GM12874 (cell line): ENCODE data around the gene MYO16.

Source experiments
- TF ChIP-seq, protein P1 (sequence below): IDR thresholded peaks from 2 replicates; pipeline ENCODE4 v1.5.1; 2011; ENCODE audit warnings: low read depth, mild to moderate bottlenecking, control low read depth, low read length, moderate library complexity; ENCODE audit not compliant: insufficient read depth

The MYO16 gene

DNA sequence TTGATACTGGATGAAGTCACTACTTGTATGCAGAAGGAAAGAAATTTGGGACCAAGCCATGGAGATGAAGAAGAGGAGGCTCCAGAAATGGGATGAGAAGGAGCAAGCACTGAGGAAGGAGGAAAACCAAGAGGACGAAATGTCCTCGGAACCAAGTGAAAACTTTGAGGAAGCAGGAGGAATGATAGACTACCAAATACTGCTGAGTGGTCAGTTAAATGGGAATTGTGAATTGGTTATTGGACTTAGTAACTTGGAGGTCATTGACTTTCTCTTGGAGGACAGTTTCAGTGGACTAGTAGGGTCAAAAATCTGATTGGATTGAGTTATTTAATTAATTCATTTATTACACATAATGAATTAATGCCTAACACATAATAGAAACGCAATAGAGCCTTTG lies 167.9 kb downstream of the MYO16 start:
- TF ChIP-seq, protein P1, sequence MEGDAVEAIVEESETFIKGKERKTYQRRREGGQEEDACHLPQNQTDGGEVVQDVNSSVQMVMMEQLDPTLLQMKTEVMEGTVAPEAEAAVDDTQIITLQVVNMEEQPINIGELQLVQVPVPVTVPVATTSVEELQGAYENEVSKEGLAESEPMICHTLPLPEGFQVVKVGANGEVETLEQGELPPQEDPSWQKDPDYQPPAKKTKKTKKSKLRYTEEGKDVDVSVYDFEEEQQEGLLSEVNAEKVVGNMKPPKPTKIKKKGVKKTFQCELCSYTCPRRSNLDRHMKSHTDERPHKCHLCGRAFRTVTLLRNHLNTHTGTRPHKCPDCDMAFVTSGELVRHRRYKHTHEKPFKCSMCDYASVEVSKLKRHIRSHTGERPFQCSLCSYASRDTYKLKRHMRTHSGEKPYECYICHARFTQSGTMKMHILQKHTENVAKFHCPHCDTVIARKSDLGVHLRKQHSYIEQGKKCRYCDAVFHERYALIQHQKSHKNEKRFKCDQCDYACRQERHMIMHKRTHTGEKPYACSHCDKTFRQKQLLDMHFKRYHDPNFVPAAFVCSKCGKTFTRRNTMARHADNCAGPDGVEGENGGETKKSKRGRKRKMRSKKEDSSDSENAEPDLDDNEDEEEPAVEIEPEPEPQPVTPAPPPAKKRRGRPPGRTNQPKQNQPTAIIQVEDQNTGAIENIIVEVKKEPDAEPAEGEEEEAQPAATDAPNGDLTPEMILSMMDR, result no peak

DNA sequence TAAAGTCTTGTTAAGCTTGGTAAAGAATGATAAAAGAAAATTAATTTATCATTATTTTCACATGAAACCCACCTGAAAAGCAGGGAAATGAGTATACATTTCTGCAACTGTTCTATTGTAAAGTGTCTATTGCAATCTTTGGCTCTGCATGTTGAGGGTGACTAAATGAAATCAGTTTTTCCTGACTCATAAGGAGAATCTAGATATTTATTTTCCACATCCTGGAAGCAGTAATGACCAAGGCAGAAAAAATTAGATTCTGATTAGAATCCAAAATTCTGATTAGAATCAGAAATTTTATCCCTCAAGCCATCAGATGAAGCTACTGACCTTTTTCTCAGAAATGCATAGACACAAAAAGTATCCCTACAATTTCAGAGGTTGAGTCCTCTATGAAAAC lies 178.4 kb downstream of the MYO16 start:
- TF ChIP-seq, protein P1, result no peak

DNA sequence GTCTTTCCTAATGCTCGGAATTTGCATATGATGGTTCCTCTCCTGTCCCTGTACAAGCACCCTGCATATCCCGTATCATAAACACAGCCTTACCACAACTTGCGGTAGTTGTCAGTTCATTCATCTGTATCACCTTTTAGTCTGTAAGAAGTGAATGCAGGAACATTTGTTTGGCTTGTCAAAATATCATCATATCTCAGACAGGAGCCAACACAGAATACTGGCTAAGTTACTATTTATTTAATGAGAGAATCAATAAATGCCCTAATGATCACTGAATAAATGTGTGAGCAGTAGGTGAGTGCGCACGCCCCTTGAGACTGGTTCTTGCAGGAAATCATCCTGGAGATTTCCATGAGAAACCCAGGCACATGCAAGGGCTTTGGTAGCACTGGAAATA lies 182.8 kb downstream of the MYO16 start:
- TF ChIP-seq, protein P1, result no peak

DNA sequence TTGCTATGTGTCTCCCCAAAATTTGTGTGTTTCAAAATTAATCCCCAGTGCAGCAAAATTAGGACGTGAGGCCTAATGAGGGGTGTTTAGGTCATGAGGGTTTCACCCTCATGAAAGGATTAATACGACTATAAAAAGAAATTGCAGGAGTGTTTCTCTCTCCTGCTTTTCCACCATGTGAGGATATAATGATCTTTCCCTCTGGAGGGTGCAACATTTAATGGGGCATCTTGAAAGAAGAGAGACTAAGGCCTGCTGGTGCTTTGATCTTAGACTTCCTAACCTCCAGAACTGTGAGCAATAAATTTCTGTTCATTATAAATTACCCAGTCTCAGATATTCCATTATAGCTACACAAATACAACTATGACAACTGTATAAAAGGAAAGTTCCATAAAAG lies 183.2 kb downstream of the MYO16 start:
- TF ChIP-seq, protein P1, result no peak

DNA sequence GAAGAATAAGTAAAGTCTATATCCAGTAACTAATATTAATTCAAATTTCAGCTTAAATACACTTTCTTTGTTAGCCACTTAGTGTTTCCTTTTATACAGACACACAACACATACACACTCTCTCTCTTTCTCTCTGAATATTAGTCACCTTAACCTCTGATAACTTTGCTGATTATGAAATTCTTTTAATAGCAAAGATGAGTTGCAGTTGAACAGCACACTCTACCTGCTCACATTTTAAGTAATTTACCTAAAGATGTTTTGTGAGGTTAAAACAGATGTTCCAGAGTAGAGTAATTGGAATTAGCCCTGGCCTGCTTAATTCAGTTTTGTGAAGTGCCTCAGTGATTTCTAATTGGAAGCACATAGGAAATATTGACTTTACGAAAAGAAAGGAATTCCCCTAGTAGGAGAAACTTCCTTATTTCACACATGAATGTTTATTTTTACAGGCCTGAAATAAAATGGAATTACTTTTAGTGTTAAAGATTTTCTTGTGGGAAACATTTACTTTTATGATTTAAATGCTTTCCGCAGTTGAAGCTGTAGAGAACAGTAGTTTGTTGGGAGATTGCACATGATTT lies 184.3 kb downstream of the MYO16 start:
- TF ChIP-seq, protein P1, result no peak

DNA sequence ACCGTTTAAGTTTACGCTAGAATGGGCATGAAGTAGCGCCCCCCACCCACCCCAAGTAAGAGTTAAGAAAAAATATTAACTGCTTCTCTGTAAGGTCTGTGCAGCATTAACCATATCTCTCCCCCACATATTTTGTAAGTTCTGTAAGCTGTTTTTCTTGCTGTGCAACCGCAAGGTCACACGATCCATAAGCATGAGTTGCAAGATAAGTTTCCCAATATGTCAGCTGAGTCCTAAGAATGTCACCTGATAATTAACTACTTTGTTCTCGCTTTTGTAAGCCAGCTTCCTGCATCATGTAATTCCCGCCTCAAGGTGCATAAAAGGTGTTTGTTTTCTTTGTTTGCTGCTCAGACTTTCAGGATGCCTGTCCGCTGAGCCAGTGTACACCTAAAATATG lies 187.0 kb downstream of the MYO16 start:
- TF ChIP-seq, protein P1, result no peak

DNA sequence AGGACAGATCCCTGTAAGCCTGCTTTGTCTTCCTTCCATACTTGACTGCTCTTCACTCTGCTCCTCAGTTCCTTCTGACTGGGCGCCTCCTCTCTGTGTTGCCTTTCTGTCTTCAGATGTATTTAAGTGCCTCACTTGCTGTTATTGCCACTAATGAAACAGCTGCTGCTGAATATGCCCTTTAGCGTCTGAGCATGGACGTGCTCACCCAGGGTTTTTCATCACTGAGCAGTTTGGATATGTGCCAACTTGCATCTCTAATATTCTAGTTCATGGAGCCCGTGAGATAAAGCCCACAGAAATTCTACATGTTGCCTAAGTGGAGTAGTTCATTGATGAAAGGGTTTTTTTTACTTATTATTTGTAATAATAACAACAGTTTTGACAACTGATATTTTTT lies 198.2 kb downstream of the MYO16 start:
- TF ChIP-seq, protein P1, result no peak
